Fibroblast of skin of left biceps (primary cell): ENCODE data around the gene PLCL1.

Experiments
- DNase-seq, 2 experiments: peaks; one replicate each; pipeline ENCODE4 v3.0.0-alpha.2; 2013; ENCODE audit warnings: low read depth in 2 of 2

Gene PLCL1

GRCh38 chr2:197804049-197804757 is at the start of gene PLCL1:
PLCL1 (plus strand) TSS chr2:197804593.
- DNase-seq: peak; percentile 74 to 76

- no peak for DNase-seq
Observed at GRCh38 chr2:197759013-197759412, 45.4 kb upstream of the PLCL1 start.

GRCh38 chr2:197759625-197760292 is 44.6 kb upstream of the PLCL1 start:
- no peak for DNase-seq

GRCh38 chr2:197760293-197760657 is 44.1 kb upstream of the PLCL1 start:
- no peak for DNase-seq

- peak in 1 of 2 experiments; percentile 9 for DNase-seq
Observed at GRCh38 chr2:197777823-197778407, 26.5 kb upstream of the PLCL1 start.

- DNase-seq: no peak
Observed at GRCh38 chr2:197779261-197779660, 25.1 kb upstream of the PLCL1 start.

- no peak for DNase-seq
Observed at GRCh38 chr2:197782126-197782525, 22.3 kb upstream of the PLCL1 start.

- no peak for DNase-seq
Observed at GRCh38 chr2:197784956-197785941, 19.1 kb upstream of the PLCL1 start, which contains the start of gene BOLL. BOLL (minus strand) TSS chr2:197785319; CDS start chr2:197781850, 3,469 bp downstream.

- no peak for DNase-seq
Observed at GRCh38 chr2:197786010-197786877, 18.1 kb upstream of the PLCL1 start.

GRCh38 chr2:197793456-197793855 is 10.9 kb upstream of the PLCL1 start:
- no peak for DNase-seq

- no peak for DNase-seq
Observed at GRCh38 chr2:197795277-197795676, 9.1 kb upstream of the PLCL1 start.

GRCh38 chr2:197798187-197798586 is 6.2 kb upstream of the PLCL1 start:
- DNase-seq: no peak

- no peak for DNase-seq
Observed at GRCh38 chr2:197799068-197799467, 5.3 kb upstream of the PLCL1 start.

GRCh38 chr2:197800091-197800490 is 4.3 kb upstream of the PLCL1 start:
- DNase-seq: no peak

GRCh38 chr2:197801033-197801432 is 3.4 kb upstream of the PLCL1 start:
- no peak for DNase-seq

GRCh38 chr2:197803033-197803444 is 1.4 kb upstream of the PLCL1 start:
- peak in 1 of 2 experiments; percentile 19 for DNase-seq

- no peak for DNase-seq
Observed at GRCh38 chr2:197804758-197805714, 643 bp downstream of the PLCL1 start.

- no peak for DNase-seq
Observed at GRCh38 chr2:197805715-197806633, 1.6 kb downstream of the PLCL1 start.
